AG04450 (cell line): ENCODE measurements around the gene SPATA18. TPM values are rescaled to one million over a fixed set of nuclear protein-coding genes. Genes with fewer than 3 reads are reported as not detected.

Experiments
- CTCF ChIA-PET: fragments of 300-600, 350-600 bp; formaldehyde crosslinking; extraction: SDS; loops from one replicate; lab custom pipeline; 2022; ENCODE audit warnings: antibody characterized with exemption, inconsistent platforms; lab: Charles Lee
- POLR2A ChIA-PET: fragments of 350-600 bp; formaldehyde crosslinking; extraction: SDS; loops from one replicate; lab custom pipeline; 2021; ENCODE audit warnings: antibody characterized with exemption, inconsistent platforms; lab: Yijun Ruan, JAX
- DNase-seq: peaks from one replicate; pipeline ENCODE4 v3.0.0-alpha.2; 2011; ENCODE audit warnings: low read depth, low spot score
- H3K27ac ChIP-seq: one replicate; pipeline ENCODE4 v1.5.1; 2012; ENCODE audit warnings: low read depth, low read length, control low read depth
- H3K27me3 ChIP-seq: one replicate; pipeline ENCODE4 v1.6.0; 2012; ENCODE audit warnings: low read length; ENCODE audit not compliant: control insufficient read depth, insufficient read depth
- H3K4me3 ChIP-seq: 2 replicates; pipeline ENCODE4 v1.5.1; 2011; ENCODE audit warnings: mild to moderate bottlenecking, low read depth, low read length, control low read depth
- H3K9me3 ChIP-seq: 2 replicates; pipeline ENCODE4 v1.5.1; 2012; ENCODE audit warnings: low read length; ENCODE audit not compliant: control insufficient read depth, insufficient read depth
- CTCF ChIP-seq: IDR thresholded peaks from 2 replicates; pipeline ENCODE4 v1.5.1; 2011; ENCODE audit warnings: low read depth, low read length, control low read depth, inconsistent platforms
- polyA minus RNA-seq: library from RNA; depleted of rRNA, polyadenylated mRNA; stranded (reverse); fragments of >200 nt; gene quantifications from 2 replicates; pipeline ENCODE4 v1.2.3, GENCODE V29; 2011; rRNA and poly(A)+ RNA removed
- polyA plus RNA-seq: library from polyadenylated mRNA; depleted of rRNA; stranded (reverse); fragments of >200 nt; gene quantifications from 2 replicates; pipeline ENCODE4 v1.2.3, GENCODE V29; 2011; rRNA removed

The SPATA18 gene, protein sequence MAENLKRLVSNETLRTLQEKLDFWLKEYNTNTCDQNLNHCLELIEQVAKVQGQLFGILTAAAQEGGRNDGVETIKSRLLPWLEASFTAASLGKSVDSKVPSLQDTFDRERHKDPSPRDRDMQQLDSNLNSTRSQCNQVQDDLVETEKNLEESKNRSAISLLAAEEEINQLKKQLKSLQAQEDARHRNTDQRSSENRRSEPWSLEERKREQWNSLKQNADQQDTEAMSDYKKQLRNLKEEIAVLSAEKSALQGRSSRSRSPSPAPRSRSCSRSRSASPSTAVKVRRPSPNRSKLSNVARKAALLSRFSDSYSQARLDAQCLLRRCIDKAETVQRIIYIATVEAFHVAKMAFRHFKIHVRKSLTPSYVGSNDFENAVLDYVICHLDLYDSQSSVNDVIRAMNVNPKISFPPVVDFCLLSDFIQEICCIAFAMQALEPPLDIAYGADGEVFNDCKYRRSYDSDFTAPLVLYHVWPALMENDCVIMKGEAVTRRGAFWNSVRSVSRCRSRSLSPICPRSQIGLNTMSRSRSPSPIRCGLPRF
- polyA plus RNA-seq: 9.7 and 12.7 TPM in 2 replicates
- polyA minus RNA-seq: 11.1 and 11.9 TPM in 2 replicates

DNA sequence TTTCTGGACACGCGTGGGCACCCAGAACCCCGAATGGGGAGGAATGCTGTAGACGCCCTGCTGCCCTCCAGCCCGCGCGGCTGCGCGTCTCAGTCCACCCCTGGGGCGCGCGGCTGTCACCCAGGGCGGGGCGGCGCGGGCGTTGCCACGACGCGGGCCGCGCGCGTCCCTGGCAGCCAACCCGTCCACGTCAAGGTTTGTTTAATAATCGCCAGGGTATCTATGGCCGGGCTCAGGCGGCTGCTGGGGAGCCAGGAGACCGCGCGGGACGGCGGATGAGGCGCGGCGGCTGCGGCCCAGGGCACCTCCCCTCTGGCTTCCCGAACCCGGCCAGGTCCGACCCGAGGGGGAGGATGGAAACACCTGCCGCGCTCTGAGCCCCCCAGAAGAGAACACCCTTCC is at the start of gene SPATA18:
TSS of gene SPATA18 (plus strand) at position 92 of the 402 bp plus-strand sequence. CDS start 401 bp downstream, outside the sequence.
- ChIA-PET POLR2A (interaction anchor here (1.6 kb wide), 1 partner anchor 13 kb away, joined by 9 read pairs; the partner anchor contains the start of gene SGCB), CTCF (interaction anchor here (0.6 to 1.5 kb wide), 4 partner anchors 25 to 221 kb away, joined by 3 to 4 read pairs (median 3); no protein-coding TSS in a partner anchor)
- TF ChIP-seq CTCF: no peak

DNA sequence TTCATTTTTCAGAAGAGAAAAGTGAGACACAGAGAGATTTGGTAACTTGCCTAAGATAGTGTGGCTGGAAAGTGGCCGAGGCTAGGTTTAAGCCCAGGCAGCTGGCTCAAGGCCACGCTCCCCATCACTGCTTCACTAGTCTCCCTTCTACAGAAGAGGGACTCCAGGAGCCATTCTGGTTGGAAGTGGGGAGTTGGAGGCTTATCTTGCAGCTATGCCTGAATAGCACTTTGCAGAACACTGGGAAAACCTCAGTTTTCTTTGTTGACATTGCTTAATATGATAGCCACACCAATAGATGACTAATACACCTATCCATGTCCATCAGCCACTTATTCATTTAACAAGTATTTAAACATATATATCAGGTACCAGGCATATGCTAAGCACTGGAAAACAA is 49.5 kb upstream of the SPATA18 start:
- TF ChIP-seq CTCF: no peak
- POLR2A ChIA-PET: no interaction called here
- no peaks in the 10 kb centered on the region for H3K27me3 ChIP-seq
- H3K4me3 ChIP-seq: no peak overlapping the region
- no peak overlapping the region for H3K27ac ChIP-seq
- CTCF ChIA-PET: interaction anchor here (1.0 kb wide), 1 partner anchor 105 kb away, joined by 3 read pairs; no protein-coding TSS in a partner anchor
- no peaks in the 10 kb centered on the region for H3K9me3 ChIP-seq
- DNase-seq: no peak

More for the DNA sequence above, at the start of gene SPATA18:
- Histone ChIP-seq H3K4me3 (peak within 1 kb of the TSS; percentile 69), H3K27ac (peak within 1 kb of the TSS; percentile 83), H3K27me3 (peaks cover 6% of the 10 kb centered on the region), H3K9me3 (peaks cover 3% of the 10 kb centered on the region; the same call in 1 of the 2 replicates)
- DNase-seq: no peak

DNA sequence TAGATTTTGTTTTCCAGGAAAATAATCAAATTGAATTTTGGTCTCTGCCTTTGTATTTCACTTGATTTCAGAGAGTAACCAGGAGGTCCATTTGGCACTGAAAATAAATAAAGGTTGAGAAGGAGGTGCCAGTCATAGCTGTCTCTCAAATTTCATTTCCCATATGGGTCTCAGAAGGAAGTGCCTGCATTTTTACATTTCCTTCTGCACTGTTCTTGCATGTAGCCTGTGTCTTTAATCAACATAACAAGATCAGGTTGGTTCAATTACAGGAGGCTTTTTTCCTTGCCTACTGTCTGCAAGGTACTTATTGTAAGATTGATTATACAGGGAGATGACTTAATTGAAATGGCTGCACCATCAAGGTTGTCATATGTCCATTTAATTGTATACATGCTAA is 46.7 kb upstream of the SPATA18 start:
- no peak for DNase-seq
- Histone ChIP-seq H3K9me3 (no peaks in the 10 kb centered on the region), H3K27ac (no peak overlapping the region), H3K4me3 (no peak overlapping the region), H3K27me3 (no peaks in the 10 kb centered on the region)
- no peak for TF ChIP-seq CTCF
- POLR2A ChIA-PET: no interaction called here
- CTCF ChIA-PET: interaction anchor here (1.0 kb wide), 1 partner anchor 109 kb away, joined by 3 read pairs; no protein-coding TSS in a partner anchor

DNA sequence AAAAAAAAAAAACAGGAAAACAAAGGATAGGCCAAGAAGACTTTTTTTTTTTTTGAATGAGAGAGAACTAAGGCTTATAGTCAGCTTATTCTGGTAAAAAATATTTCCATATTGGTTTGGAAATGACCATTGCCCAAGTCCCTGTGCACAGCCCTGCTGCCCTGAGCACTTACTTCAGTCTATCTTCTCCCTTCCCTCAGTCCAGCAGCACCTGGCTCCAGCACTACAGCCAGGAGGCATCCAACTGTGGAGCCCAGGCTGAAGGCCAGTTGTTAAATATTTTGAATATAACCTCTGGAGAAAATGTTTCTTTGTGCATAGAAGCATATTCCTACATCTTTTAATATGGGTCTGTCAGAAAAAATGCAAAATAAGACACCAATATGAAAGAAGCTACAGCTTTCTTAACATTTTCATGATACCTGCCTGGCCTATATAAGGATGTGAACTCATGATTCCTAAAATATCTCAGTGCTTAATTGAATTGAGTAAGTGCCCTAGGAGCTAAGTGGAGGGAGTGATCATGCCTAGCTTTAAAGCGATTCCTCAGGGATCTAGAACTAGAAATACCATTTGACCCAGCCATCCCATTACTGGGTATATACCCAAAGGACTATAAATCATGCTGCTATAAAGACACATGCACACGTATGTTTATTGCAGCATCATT is 45.4 kb upstream of the SPATA18 start:
- CTCF ChIA-PET: no interaction called here
- Histone ChIP-seq H3K27me3 (no peaks in the 10 kb centered on the region), H3K27ac (no peak overlapping the region), H3K4me3 (no peak overlapping the region), H3K9me3 (no peaks in the 10 kb centered on the region)
- TF ChIP-seq CTCF: no peak
- DNase-seq: no peak
- POLR2A ChIA-PET: no interaction called here
